Common myeloid progenitor, CD34-positive (primary cell): ENCODE data around the gene MSI2.
A peak's percentile ranks its signal among the peaks of the same experiment; 100 is the strongest.
"Not testable (repeated sequence)": the region's sequence is repeated elsewhere in the genome, so short reads cannot be mapped to it uniquely, and the experiment has no call there.

Source experiments
- CTCF ChIA-PET: fragments of 350-600 bp; sonication (Branson Sonifier 250); formaldehyde crosslinking; loops from one replicate; lab custom pipeline; 2021; ENCODE audit warnings: antibody characterized with exemption; lab: Charles Lee
- POLR2A ChIA-PET: fragments of 350-600 bp; sonication (Branson Sonifier 250); formaldehyde crosslinking; loops from one replicate; lab custom pipeline; 2021; ENCODE audit warnings: antibody characterized with exemption; lab: Charles Lee
- DNase-seq, 3 donors: peaks; one replicate each; pipeline versions ENCODE4 v3.0.0 to v3.0.0-alpha.2; 2013
- H3K27ac ChIP-seq, 2 experiments: 1 replicate in 1 of 2; 2 replicates in 1 of 2; pipeline ENCODE4 v1.7.0; 2013; ENCODE audit warnings: inconsistent platforms in 2 of 2, low read length in 2 of 2, mild to moderate bottlenecking in 2 of 2, low read depth in 1 of 2, moderate library complexity in 1 of 2; ENCODE audit not compliant: severe bottlenecking in 2 of 2, insufficient read depth in 1 of 2, poor library complexity in 1 of 2
- H3K27me3 ChIP-seq, 5 experiments: replicated peaks in 2 of 5; 1 replicate in 3 of 5; 2 replicates in 2 of 5; pipeline versions ENCODE4 v1.6.1 to v1.7.0; 2013; ENCODE audit warnings: low read length in 4 of 5, mild to moderate bottlenecking in 2 of 5, moderate library complexity in 2 of 5, inconsistent platforms in 1 of 5; ENCODE audit not compliant: insufficient read depth in 5 of 5, control insufficient read depth in 4 of 5
- H3K36me3 ChIP-seq, 4 experiments: 1 replicate in 2 of 4; 2 replicates in 2 of 4; pipeline versions ENCODE4 v1.6.1 to v1.7.0; 2013; ENCODE audit warnings: low read length in 3 of 4, control low read depth in 1 of 4, mild to moderate bottlenecking in 1 of 4; ENCODE audit not compliant: control insufficient read depth in 4 of 4, insufficient read depth in 4 of 4
- H3K4me1 ChIP-seq, 4 experiments: 1 replicate in 3 of 4; 2 replicates in 1 of 4; pipeline versions ENCODE4 v1.6.1 to v1.7.1; 2013; ENCODE audit warnings: low read length in 3 of 4, mild to moderate bottlenecking in 3 of 4, control low read depth in 1 of 4, inconsistent platforms in 1 of 4, moderate library complexity in 1 of 4; ENCODE audit not compliant: control insufficient read depth in 4 of 4, insufficient read depth in 4 of 4; ENCODE audit errors: control extremely low read depth in 1 of 4
- H3K4me3 ChIP-seq, 7 experiments: 1 replicate in 4 of 7; 2 replicates in 3 of 7; pipeline versions ENCODE4 v1.5.1 to v1.7.0; 2013; ENCODE audit warnings: mild to moderate bottlenecking in 7 of 7, low read length in 6 of 7, moderate library complexity in 6 of 7, inconsistent platforms in 2 of 7, low read depth in 2 of 7, control low read depth in 1 of 7; ENCODE audit not compliant: insufficient read depth in 4 of 7, control insufficient read depth in 1 of 7; ENCODE audit errors: extremely low read depth in 1 of 7
- H3K9me3 ChIP-seq, 5 experiments: 1 replicate in 4 of 5; 2 replicates in 1 of 5; pipeline versions ENCODE4 v1.6.1 to v1.7.1; 2013; ENCODE audit warnings: low read length in 4 of 5, mild to moderate bottlenecking in 2 of 5, inconsistent platforms in 1 of 5, low read depth in 1 of 5, moderate library complexity in 1 of 5; ENCODE audit not compliant: control insufficient read depth in 4 of 5, insufficient read depth in 2 of 5; ENCODE audit errors: control extremely low read depth in 1 of 5
- WGBS: methylation state at CpG from one replicate; pipeline ENCODE4 v1.1.5; 2013; ENCODE audit not compliant: insufficient coverage; 5-methylcytosine and 5-hydroxymethylcytosine counted together

The MSI2 gene

GRCh38 chr17:57614742-57615141, 358.4 kb downstream of the MSI2 start:
- no peak overlapping the region for H3K27ac ChIP-seq
- H3K4me3 ChIP-seq: no peak overlapping the region
- no peak for DNase-seq
- 100% methylated on average over 3 of the region's 3 CpGs for WGBS
- H3K27me3 ChIP-seq: no peaks in the 10 kb centered on the region
- H3K36me3 ChIP-seq: peaks cover 16 to 57% (median 44%) of the 10 kb centered on the region in 4 experiments
- POLR2A ChIA-PET: no interaction called here
- CTCF ChIA-PET: interaction anchor here (1.1 to 1.2 kb wide), 2 partner anchors 7 to 17 kb away, joined by 3 to 6 read pairs; no protein-coding TSS in a partner anchor
- no peaks in the 10 kb centered on the region for H3K9me3 ChIP-seq
- H3K4me1 ChIP-seq: peaks cover 0 to 8% (median 3%) of the 10 kb centered on the region in 4 experiments

GRCh38 chr17:57615836-57616757, 359.8 kb downstream of the MSI2 start:
- Histone ChIP-seq H3K27me3 (no peaks in the 10 kb centered on the region), H3K4me3 (no peak overlapping the region), H3K27ac (no peak overlapping the region), H3K4me1 (peaks cover 0 to 8% (median 2%) of the 10 kb centered on the region in 4 experiments), H3K9me3 (no peaks in the 10 kb centered on the region), H3K36me3 (peaks cover 18 to 68% (median 52%) of the 10 kb centered on the region in 4 experiments)
- CTCF ChIA-PET: interaction anchor here (1.1 to 1.2 kb wide), 2 partner anchors 8 to 18 kb away, joined by 3 to 6 read pairs; no protein-coding TSS in a partner anchor
- DNase-seq: no peak
- POLR2A ChIA-PET: no interaction called here
- 100% methylated on average over 9 of the region's 13 CpGs for WGBS

GRCh38 chr17:57617218-57617617, 360.9 kb downstream of the MSI2 start:
- no peak for DNase-seq
- Histone ChIP-seq H3K4me1 (peaks cover 0 to 8% (median 1%) of the 10 kb centered on the region in 4 experiments), H3K27me3 (no peaks in the 10 kb centered on the region), H3K36me3 (peaks cover 18 to 76% (median 53%) of the 10 kb centered on the region in 4 experiments), H3K4me3 (no peak overlapping the region), H3K27ac (no peak overlapping the region), H3K9me3 (no peaks in the 10 kb centered on the region)
- ChIA-PET POLR2A (no interaction called here), CTCF (interaction anchor here (1.0 to 1.6 kb wide), 3 partner anchors 9 to 12 kb away, joined by 3 to 5 read pairs (median 4); no protein-coding TSS in a partner anchor)

- peaks cover 19 to 88% (median 60%) of the 10 kb centered on the region in 4 experiments for H3K36me3 ChIP-seq
- no peak overlapping the region for H3K27ac ChIP-seq
- H3K27me3 ChIP-seq: no peaks in the 10 kb centered on the region
- H3K9me3 ChIP-seq: no peaks in the 10 kb centered on the region
- POLR2A ChIA-PET: interaction anchor here (0.7 kb wide), 1 partner anchor 461 kb away, joined by 3 read pairs; no protein-coding TSS in a partner anchor
- CTCF ChIA-PET: interaction anchor here (1.4 kb wide), 1 partner anchor 10 kb away, joined by 4 read pairs; no protein-coding TSS in a partner anchor
- peaks cover 0 to 8% (median 8%) of the 10 kb centered on the region in 4 experiments for H3K4me1 ChIP-seq
- peak in 1 of 3 donors; percentile 34 for DNase-seq
- WGBS: 95% methylated on average over 18 of the region's 19 CpGs
- no peak overlapping the region for H3K4me3 ChIP-seq
These were observed 363.0 kb downstream of the MSI2 start for GRCh38 chr17:57619061-57619937.

- peaks cover 19 to 90% (median 62%) of the 10 kb centered on the region in 4 experiments for H3K36me3 ChIP-seq
- WGBS: 93% methylated on average over 2 of the region's 2 CpGs
- CTCF ChIA-PET: interaction anchor here (1.4 kb wide), 1 partner anchor 9 kb away, joined by 4 read pairs; no protein-coding TSS in a partner anchor
- H3K4me1 ChIP-seq: peaks cover 0 to 8% (median 8%) of the 10 kb centered on the region in 4 experiments
- POLR2A ChIA-PET: no interaction called here
- H3K9me3 ChIP-seq: no peaks in the 10 kb centered on the region
- DNase-seq: no peak
- no peaks in the 10 kb centered on the region for H3K27me3 ChIP-seq
- no peak overlapping the region for H3K4me3 ChIP-seq
- no peak overlapping the region for H3K27ac ChIP-seq
These were observed 364.3 kb downstream of the MSI2 start for GRCh38 chr17:57620576-57620975.

GRCh38 chr17:57621791-57622190, 365.5 kb downstream of the MSI2 start:
- 100% methylated on average over 4 of the region's 6 CpGs for WGBS

More at GRCh38 chr17:57621791-57622190, 365.5 kb downstream of the MSI2 start:
- H3K27me3 ChIP-seq, H3K4me3 ChIP-seq, H3K9me3 ChIP-seq, H3K4me1 ChIP-seq, DNase-seq, H3K27ac ChIP-seq: not testable (repeated sequence)
- POLR2A ChIA-PET: interaction anchor here (0.6 to 0.7 kb wide), 2 partner anchors 54 to 500 kb away, joined by 3 to 4 read pairs; no protein-coding TSS in a partner anchor
- CTCF ChIA-PET: interaction anchor here (1.1 to 1.8 kb wide), 4 partner anchors 9 to 162 kb away, joined by 3 to 5 read pairs (median 4); no protein-coding TSS in a partner anchor
- peaks cover 11 to 90% (median 60%) of the 10 kb centered on the region in 4 experiments for H3K36me3 ChIP-seq
